K562 (cell line): ENCODE data around the gene GCSAM.

Experiments
- ATF2 ChIP-seq: sonication (generic); formaldehyde crosslinking; IDR thresholded peaks from 2 replicates; pipeline ENCODE4 v1.8.1; 2022; ENCODE audit warnings: missing genetic modification reagents
- COPS2 ChIP-seq: fragments of 450-650 bp; conservative IDR thresholded peaks from 2 replicates; pipeline ENCODE4 v1.6.1; 2016; ENCODE audit warnings: mild to moderate bottlenecking, moderate library complexity
- CTCF ChIP-seq, 3 experiments: IDR thresholded peaks in 2 of 3; conservative IDR thresholded peaks in 1 of 3; 2 replicates each; pipeline ENCODE4 v1.5.1; 2011 to 2012; ENCODE audit warnings: low read length in 3 of 3, mild to moderate bottlenecking in 3 of 3, control low read depth in 2 of 3, improper control_type of control experiment in 1 of 3, inconsistent platforms in 1 of 3, low read depth in 1 of 3, mixed read lengths in 1 of 3, moderate library complexity in 1 of 3; ENCODE audit not compliant: insufficient read depth in 2 of 3
- GABPB1 ChIP-seq: sonication (generic); formaldehyde crosslinking; IDR thresholded peaks from 2 replicates; pipeline ENCODE4 v1.8.0; 2022; ENCODE audit warnings: mild to moderate bottlenecking, missing genetic modification reagents
- NFYB ChIP-seq: IDR thresholded peaks from 2 replicates; pipeline ENCODE4 v1.6.1; 2011; ENCODE audit warnings: mild to moderate bottlenecking, moderate library complexity; ENCODE audit not compliant: insufficient read length; ENCODE audit errors: extremely low read depth
- POLR2AphosphoS5 ChIP-seq: IDR thresholded peaks from 2 replicates; pipeline ENCODE4 v1.6.1; 2011; ENCODE audit warnings: mild to moderate bottlenecking, low read depth, low read length, moderate library complexity; ENCODE audit not compliant: control insufficient read depth, insufficient read depth
- STAG1 ChIP-seq: sonication (generic); formaldehyde crosslinking; IDR thresholded peaks from 2 replicates; pipeline ENCODE4 v1.5.0; 2020; ENCODE audit warnings: missing genetic modification reagents, borderline replicate concordance
- ZNF174 ChIP-seq: fragments of 250-450 bp; sonication (Bioruptor Pico); IDR thresholded peaks from 2 replicates; pipeline ENCODE4 v1.4.0; 2020; ENCODE audit warnings: mild to moderate bottlenecking
- ZNF324 ChIP-seq: fragments of 250-450 bp; sonication (Bioruptor Pico); IDR thresholded peaks from 2 replicates; pipeline ENCODE4 v1.4.0; 2020; ENCODE audit warnings: mild to moderate bottlenecking
- ZNF707 ChIP-seq: fragments of 250-450 bp; sonication (Bioruptor Pico); conservative IDR thresholded peaks from 2 replicates; pipeline ENCODE4 v1.8.0; 2022; ENCODE audit warnings: inconsistent platforms, mild to moderate bottlenecking, moderate library complexity
- ZNF717 ChIP-seq: fragments of 250-450 bp; sonication (Bioruptor Pico); IDR thresholded peaks from 2 replicates; pipeline ENCODE4 v1.5.0; 2021
- TF ChIP-seq, protein P1 (sequence below): fragments of 450-650 bp; IDR thresholded peaks from 2 replicates; pipeline ENCODE4 v1.6.1; 2018; ENCODE audit not compliant: partially characterized antibody
- TF ChIP-seq, protein P2 (sequence below): sonication (generic); formaldehyde crosslinking; IDR thresholded peaks from 2 replicates; pipeline ENCODE4 v1.8.1; 2023; ENCODE audit warnings: mild to moderate bottlenecking, missing genetic modification reagents

- TF ChIP-seq ZNF707 (CRISPR knock-in tag) (no peak), GABPB1 (CRISPR knock-in tag) (no peak), POLR2AphosphoS5 (no peak), ZNF717 (no peak), COPS2 (no peak), CTCF (IDR thresholded peaks at IDR 0.05 in 2 of 3, conservative IDR thresholded peaks at IDR 0.05 in 1 of 3; ENCODE audit: insufficient read depth in 2 of 3, low read depth in 1 of 3, low read length in 3 of 3) (no peak), ATF2 (CRISPR knock-in tag) (no peak), ZNF324 (no peak), STAG1 (CRISPR knock-in tag) (no peak), ZNF174 (CRISPR knock-in tag) (no peak), NFYB (no peak)
- TF ChIP-seq, protein P1, sequence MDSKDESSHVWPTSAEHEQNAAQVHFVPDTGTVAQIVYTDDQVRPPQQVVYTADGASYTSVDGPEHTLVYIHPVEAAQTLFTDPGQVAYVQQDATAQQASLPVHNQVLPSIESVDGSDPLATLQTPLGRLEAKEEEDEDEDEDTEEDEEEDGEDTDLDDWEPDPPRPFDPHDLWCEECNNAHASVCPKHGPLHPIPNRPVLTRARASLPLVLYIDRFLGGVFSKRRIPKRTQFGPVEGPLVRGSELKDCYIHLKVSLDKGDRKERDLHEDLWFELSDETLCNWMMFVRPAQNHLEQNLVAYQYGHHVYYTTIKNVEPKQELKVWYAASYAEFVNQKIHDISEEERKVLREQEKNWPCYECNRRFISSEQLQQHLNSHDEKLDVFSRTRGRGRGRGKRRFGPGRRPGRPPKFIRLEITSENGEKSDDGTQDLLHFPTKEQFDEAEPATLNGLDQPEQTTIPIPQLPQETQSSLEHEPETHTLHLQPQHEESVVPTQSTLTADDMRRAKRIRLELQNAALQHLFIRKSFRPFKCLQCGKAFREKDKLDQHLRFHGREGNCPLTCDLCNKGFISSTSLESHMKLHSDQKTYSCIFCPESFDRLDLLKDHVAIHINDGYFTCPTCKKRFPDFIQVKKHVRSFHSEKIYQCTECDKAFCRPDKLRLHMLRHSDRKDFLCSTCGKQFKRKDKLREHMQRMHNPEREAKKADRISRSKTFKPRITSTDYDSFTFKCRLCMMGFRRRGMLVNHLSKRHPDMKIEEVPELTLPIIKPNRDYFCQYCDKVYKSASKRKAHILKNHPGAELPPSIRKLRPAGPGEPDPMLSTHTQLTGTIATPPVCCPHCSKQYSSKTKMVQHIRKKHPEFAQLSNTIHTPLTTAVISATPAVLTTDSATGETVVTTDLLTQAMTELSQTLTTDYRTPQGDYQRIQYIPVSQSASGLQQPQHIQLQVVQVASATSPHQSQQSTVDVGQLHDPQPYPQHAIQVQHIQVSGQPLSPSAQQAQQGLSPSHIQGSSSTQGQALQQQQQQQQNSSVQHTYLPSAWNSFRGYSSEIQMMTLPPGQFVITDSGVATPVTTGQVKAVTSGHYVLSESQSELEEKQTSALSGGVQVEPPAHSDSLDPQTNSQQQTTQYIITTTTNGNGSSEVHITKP, result no peak
- TF ChIP-seq, protein P2, sequence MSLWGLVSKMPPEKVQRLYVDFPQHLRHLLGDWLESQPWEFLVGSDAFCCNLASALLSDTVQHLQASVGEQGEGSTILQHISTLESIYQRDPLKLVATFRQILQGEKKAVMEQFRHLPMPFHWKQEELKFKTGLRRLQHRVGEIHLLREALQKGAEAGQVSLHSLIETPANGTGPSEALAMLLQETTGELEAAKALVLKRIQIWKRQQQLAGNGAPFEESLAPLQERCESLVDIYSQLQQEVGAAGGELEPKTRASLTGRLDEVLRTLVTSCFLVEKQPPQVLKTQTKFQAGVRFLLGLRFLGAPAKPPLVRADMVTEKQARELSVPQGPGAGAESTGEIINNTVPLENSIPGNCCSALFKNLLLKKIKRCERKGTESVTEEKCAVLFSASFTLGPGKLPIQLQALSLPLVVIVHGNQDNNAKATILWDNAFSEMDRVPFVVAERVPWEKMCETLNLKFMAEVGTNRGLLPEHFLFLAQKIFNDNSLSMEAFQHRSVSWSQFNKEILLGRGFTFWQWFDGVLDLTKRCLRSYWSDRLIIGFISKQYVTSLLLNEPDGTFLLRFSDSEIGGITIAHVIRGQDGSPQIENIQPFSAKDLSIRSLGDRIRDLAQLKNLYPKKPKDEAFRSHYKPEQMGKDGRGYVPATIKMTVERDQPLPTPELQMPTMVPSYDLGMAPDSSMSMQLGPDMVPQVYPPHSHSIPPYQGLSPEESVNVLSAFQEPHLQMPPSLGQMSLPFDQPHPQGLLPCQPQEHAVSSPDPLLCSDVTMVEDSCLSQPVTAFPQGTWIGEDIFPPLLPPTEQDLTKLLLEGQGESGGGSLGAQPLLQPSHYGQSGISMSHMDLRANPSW, result no peak
These were observed 10.6 kb upstream of the GCSAM start for GRCh38 chr3:112143689-112144088.
